WTC11 (cell line): ENCODE results near the gene ZNF670. TPM values are rescaled to one million over a fixed set of nuclear protein-coding genes. Genes with fewer than 3 reads are reported as not detected.

Source experiments
- ATAC-seq: fragments of 200-7000 bp; cut with Tn5 transposase; 2 replicates; pipeline ENCODE4 v1.10.0; 2021; ENCODE audit warnings: mild to moderate bottlenecking, moderate library complexity
- CTCF ChIA-PET: fragments of 300-600 bp; sonication (Branson Sonifier 250); formaldehyde crosslinking; loops from one replicate; lab custom pipeline; 2021; ENCODE audit warnings: antibody characterized with exemption; lab: Charles Lee
- POLR2A ChIA-PET: fragments of 350-600 bp; sonication (Branson Sonifier 250); formaldehyde crosslinking; loops from one replicate; lab custom pipeline; 2021; ENCODE audit warnings: antibody characterized with exemption; lab: Charles Lee
- DNase-seq: peaks from one replicate; pipeline ENCODE4 v3.0.0; 2021; ENCODE audit warnings: low spot score
- H3K27ac Mint-ChIP-seq: 2 replicates; pipeline ENCODE4 v1.8.0; 2021; ENCODE audit warnings: mixed read lengths
- H3K27me3 Mint-ChIP-seq: 2 replicates; pipeline ENCODE4 v1.8.0; 2021; ENCODE audit warnings: low read depth, mild to moderate bottlenecking, moderate library complexity, mixed read lengths
- H3K36me3 Mint-ChIP-seq: 2 replicates; pipeline ENCODE4 v1.8.0; 2021; ENCODE audit warnings: mixed read lengths
- H3K4me1 Mint-ChIP-seq: 2 replicates; pipeline ENCODE4 v1.8.0; 2022; ENCODE audit warnings: mixed read lengths
- H3K4me3 Mint-ChIP-seq: 2 replicates; pipeline ENCODE4 v1.8.0; 2021; ENCODE audit warnings: mild to moderate bottlenecking, moderate library complexity, mixed read lengths
- H3K9me3 Mint-ChIP-seq: 2 replicates; pipeline ENCODE4 v1.8.0; 2021; ENCODE audit warnings: mixed read lengths
- CREB1 ChIP-seq: sonication (generic); formaldehyde crosslinking; IDR thresholded peaks from 2 replicates; pipeline ENCODE4 v1.8.0; 2023; ENCODE audit warnings: mild to moderate bottlenecking, missing genetic modification reagents
- CREM ChIP-seq: sonication (generic); formaldehyde crosslinking; IDR thresholded peaks from 2 replicates; pipeline ENCODE4 v1.8.1; 2022; ENCODE audit warnings: mild to moderate bottlenecking, missing genetic modification reagents, moderate library complexity
- ELF4 ChIP-seq: sonication (generic); formaldehyde crosslinking; IDR thresholded peaks from 2 replicates; pipeline ENCODE4 v1.8.1; 2022; ENCODE audit warnings: low read depth, mild to moderate bottlenecking, moderate library complexity, missing genetic modification reagents
- ERG ChIP-seq: fragments of 250-450 bp; sonication (Bioruptor Pico); IDR thresholded peaks from 2 replicates; pipeline ENCODE4 v1.8.0; 2021; ENCODE audit warnings: mild to moderate bottlenecking
- FOXJ3 ChIP-seq: sonication (generic); formaldehyde crosslinking; IDR thresholded peaks from 2 replicates; pipeline ENCODE4 v1.9.0; 2021; ENCODE audit warnings: missing genetic modification reagents, mild to moderate bottlenecking, borderline replicate concordance
- GABPB1 ChIP-seq: sonication (generic); formaldehyde crosslinking; IDR thresholded peaks from 2 replicates; pipeline ENCODE4 v1.8.1; 2023; ENCODE audit warnings: mild to moderate bottlenecking, missing genetic modification reagents
- GRHL2 ChIP-seq: fragments of 250-450 bp; sonication (Bioruptor Pico); IDR thresholded peaks from 2 replicates; pipeline ENCODE4 v1.8.0; 2022; ENCODE audit warnings: mild to moderate bottlenecking, moderate library complexity; ENCODE audit not compliant: insufficient replicate concordance, severe bottlenecking
- MAX ChIP-seq: sonication (generic); formaldehyde crosslinking; IDR thresholded peaks from 2 replicates; pipeline ENCODE4 v1.8.0; 2022; ENCODE audit warnings: mild to moderate bottlenecking, missing genetic modification reagents
- MXD4 ChIP-seq: fragments of 250-450 bp; sonication (Bioruptor Pico); IDR thresholded peaks from 2 replicates; pipeline ENCODE4 v1.8.0; 2021; ENCODE audit warnings: mild to moderate bottlenecking, moderate library complexity, borderline replicate concordance
- NFATC4 ChIP-seq: fragments of 250-450 bp; sonication (Bioruptor Pico); IDR thresholded peaks from 2 replicates; pipeline ENCODE4 v1.9.0; 2021; ENCODE audit warnings: mild to moderate bottlenecking
- NFYB ChIP-seq: sonication (generic); formaldehyde crosslinking; conservative IDR thresholded peaks from 2 replicates; pipeline ENCODE4 v1.8.0; 2022; ENCODE audit warnings: low read depth, missing genetic modification reagents
- NR1H2 ChIP-seq: sonication (generic); formaldehyde crosslinking; IDR thresholded peaks from 2 replicates; pipeline ENCODE4 v1.9.0; 2021; ENCODE audit warnings: mild to moderate bottlenecking, moderate library complexity, missing genetic modification reagents
- NR3C1 ChIP-seq: sonication (generic); formaldehyde crosslinking; conservative IDR thresholded peaks from 2 replicates; pipeline ENCODE4 v1.8.1; 2023; ENCODE audit warnings: low read depth, mild to moderate bottlenecking, missing genetic modification reagents
- RELA ChIP-seq: sonication (generic); formaldehyde crosslinking; IDR thresholded peaks from 2 replicates; pipeline ENCODE4 v1.8.1; 2022; ENCODE audit warnings: missing genetic modification reagents, mild to moderate bottlenecking, borderline replicate concordance
- RORB ChIP-seq: fragments of 250-450 bp; sonication (Bioruptor Pico); IDR thresholded peaks from 2 replicates; pipeline ENCODE4 v1.9.0; 2021; ENCODE audit warnings: mild to moderate bottlenecking
- SMAD3 ChIP-seq: sonication (generic); formaldehyde crosslinking; IDR thresholded peaks from 2 replicates; pipeline ENCODE4 v1.8.0; 2022; ENCODE audit warnings: missing genetic modification reagents, mild to moderate bottlenecking, borderline replicate concordance
- TEAD1 ChIP-seq: sonication (generic); formaldehyde crosslinking; IDR thresholded peaks from 2 replicates; pipeline ENCODE4 v1.8.0; 2022; ENCODE audit warnings: mild to moderate bottlenecking, missing genetic modification reagents
- ZNF138 ChIP-seq: sonication (generic); formaldehyde crosslinking; conservative IDR thresholded peaks from 2 replicates; pipeline ENCODE4 v1.8.1; 2022; ENCODE audit warnings: mild to moderate bottlenecking, moderate library complexity, missing genetic modification reagents
- ZNF219 ChIP-seq: sonication (generic); formaldehyde crosslinking; IDR thresholded peaks from 2 replicates; pipeline ENCODE4 v1.8.0; 2023; ENCODE audit warnings: missing genetic modification reagents, mild to moderate bottlenecking, borderline replicate concordance
- total RNA-seq: library from RNA; stranded (reverse); gene quantifications from 3 replicates; pipeline ENCODE4 v1.2.3, GENCODE V29; 2021
- TF ChIP-seq, protein P1 (sequence below): sonication (generic); formaldehyde crosslinking; IDR thresholded peaks from 2 replicates; pipeline ENCODE4 v1.8.1; 2022; ENCODE audit warnings: low read depth, missing genetic modification reagents, borderline replicate concordance
- TF ChIP-seq, protein P2 (sequence below): sonication (generic); formaldehyde crosslinking; IDR thresholded peaks from 2 replicates; pipeline ENCODE4 v1.8.0; 2023; ENCODE audit warnings: missing genetic modification reagents
- TF ChIP-seq, protein P3 (sequence below): sonication (generic); formaldehyde crosslinking; IDR thresholded peaks from 2 replicates; pipeline ENCODE4 v1.8.1; 2022; ENCODE audit warnings: low read depth, mild to moderate bottlenecking, moderate library complexity, missing genetic modification reagents, borderline replicate concordance

The ZNF670 gene
- total RNA-seq, 1 experiment from 2014 or later = 11.1 TPM

DNA sequence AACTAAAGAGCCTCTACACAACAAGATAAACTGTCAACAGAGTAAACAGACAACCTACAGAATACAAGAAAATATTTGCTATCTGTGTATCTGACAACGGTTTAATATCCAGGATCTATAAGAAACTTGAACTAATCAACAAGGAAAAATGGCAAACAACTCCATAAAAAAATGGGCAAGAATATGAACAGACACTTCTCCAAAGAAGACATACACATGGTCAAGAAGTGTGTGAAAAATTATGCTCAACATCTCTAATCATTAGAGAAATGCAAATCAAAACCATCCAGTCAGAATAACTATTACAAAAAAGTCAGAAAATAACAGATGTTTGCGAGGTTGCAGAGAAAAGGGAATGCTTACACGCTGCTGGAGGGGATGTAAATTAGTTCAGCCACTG, 8.0 kb downstream of the ZNF670 start (continued):
- TF ChIP-seq ZNF138 (no peak), ERG (CRISPR knock-in tag) (no peak), MXD4 (CRISPR knock-in tag) (no peak), GABPB1 (CRISPR knock-in tag) (no peak), MAX (no peak)
- TF ChIP-seq, protein P1, sequence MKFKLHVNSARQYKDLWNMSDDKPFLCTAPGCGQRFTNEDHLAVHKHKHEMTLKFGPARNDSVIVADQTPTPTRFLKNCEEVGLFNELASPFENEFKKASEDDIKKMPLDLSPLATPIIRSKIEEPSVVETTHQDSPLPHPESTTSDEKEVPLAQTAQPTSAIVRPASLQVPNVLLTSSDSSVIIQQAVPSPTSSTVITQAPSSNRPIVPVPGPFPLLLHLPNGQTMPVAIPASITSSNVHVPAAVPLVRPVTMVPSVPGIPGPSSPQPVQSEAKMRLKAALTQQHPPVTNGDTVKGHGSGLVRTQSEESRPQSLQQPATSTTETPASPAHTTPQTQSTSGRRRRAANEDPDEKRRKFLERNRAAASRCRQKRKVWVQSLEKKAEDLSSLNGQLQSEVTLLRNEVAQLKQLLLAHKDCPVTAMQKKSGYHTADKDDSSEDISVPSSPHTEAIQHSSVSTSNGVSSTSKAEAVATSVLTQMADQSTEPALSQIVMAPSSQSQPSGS (CRISPR knock-in tag) = no peak
- TF ChIP-seq, protein P2, sequence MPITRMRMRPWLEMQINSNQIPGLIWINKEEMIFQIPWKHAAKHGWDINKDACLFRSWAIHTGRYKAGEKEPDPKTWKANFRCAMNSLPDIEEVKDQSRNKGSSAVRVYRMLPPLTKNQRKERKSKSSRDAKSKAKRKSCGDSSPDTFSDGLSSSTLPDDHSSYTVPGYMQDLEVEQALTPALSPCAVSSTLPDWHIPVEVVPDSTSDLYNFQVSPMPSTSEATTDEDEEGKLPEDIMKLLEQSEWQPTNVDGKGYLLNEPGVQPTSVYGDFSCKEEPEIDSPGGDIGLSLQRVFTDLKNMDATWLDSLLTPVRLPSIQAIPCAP = no peak

GRCh38 chr1:247064304-247064703, 14.3 kb downstream of the ZNF670 start:
- Mint-ChIP-seq H3K27ac (no peak overlapping the region), H3K36me3 (peaks cover 18% of the 10 kb centered on the region), H3K9me3 (peaks cover 8% of the 10 kb centered on the region), H3K27me3 (no peaks in the 10 kb centered on the region; the same call in 1 of the 2 replicates), H3K4me3 (no peak overlapping the region), H3K4me1 (peaks cover 15% of the 10 kb centered on the region)
- TF ChIP-seq NFATC4 (CRISPR knock-in tag) (no peak), ELF4 (CRISPR knock-in tag) (no peak), SMAD3 (CRISPR knock-in tag) (no peak), ZNF138 (no peak), NFYB (CRISPR knock-in tag) (no peak), ZNF219 (CRISPR knock-in tag) (no peak), MAX (no peak), CREM (CRISPR knock-in tag) (no peak), NR3C1 (no peak), CREB1 (CRISPR knock-in tag) (no peak)
- TF ChIP-seq, protein P1 (CRISPR knock-in tag) = no peak
- CTCF ChIA-PET = no interaction called here
- no peak for ATAC-seq
- POLR2A ChIA-PET = interaction anchor here (0.6 kb wide), 1 partner anchor 56 kb away, joined by 4 read pairs; no protein-coding TSS in a partner anchor
- no peak for DNase-seq

GRCh38 chr1:247060771-247061170, 17.8 kb downstream of the ZNF670 start:
- TF ChIP-seq NR1H2 = no peak
- TF ChIP-seq FOXJ3 (CRISPR knock-in tag) = no peak
- TF ChIP-seq, protein P3, sequence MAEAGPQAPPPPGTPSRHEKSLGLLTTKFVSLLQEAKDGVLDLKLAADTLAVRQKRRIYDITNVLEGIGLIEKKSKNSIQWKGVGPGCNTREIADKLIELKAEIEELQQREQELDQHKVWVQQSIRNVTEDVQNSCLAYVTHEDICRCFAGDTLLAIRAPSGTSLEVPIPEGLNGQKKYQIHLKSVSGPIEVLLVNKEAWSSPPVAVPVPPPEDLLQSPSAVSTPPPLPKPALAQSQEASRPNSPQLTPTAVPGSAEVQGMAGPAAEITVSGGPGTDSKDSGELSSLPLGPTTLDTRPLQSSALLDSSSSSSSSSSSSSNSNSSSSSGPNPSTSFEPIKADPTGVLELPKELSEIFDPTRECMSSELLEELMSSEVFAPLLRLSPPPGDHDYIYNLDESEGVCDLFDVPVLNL (CRISPR knock-in tag) = no peak
- no peak for TF ChIP-seq GRHL2 (CRISPR knock-in tag)
- no peak for TF ChIP-seq TEAD1 (CRISPR knock-in tag)
- TF ChIP-seq RELA (CRISPR knock-in tag) = no peak
- TF ChIP-seq ELF4 (CRISPR knock-in tag) = no peak
- TF ChIP-seq RORB (CRISPR knock-in tag) = no peak
- TF ChIP-seq, all 79 proteins: peak for 0
- Mint-ChIP-seq H3K4me3 (no peak overlapping the region), H3K36me3 (peaks cover 45% of the 10 kb centered on the region), H3K27me3 (no peaks in the 10 kb centered on the region; the same call in 1 of the 2 replicates), H3K4me1 (peaks cover 3% of the 10 kb centered on the region; the same call in 1 of the 2 replicates), H3K27ac (no peak overlapping the region), H3K9me3 (peaks cover 38% of the 10 kb centered on the region)
- ATAC-seq (no peak), DNase-seq (no peak)
- ChIA-PET CTCF (no interaction called here), POLR2A (no interaction called here)
